Esophagus (tissue), 2 donors: ENCODE results near the gene RAC3. TPM values are rescaled to one million over a fixed set of nuclear protein-coding genes. Genes with fewer than 3 reads are reported as not detected.

Experiments used
- H3K27ac ChIP-seq, 2 donors: one replicate each; pipeline ENCODE4 v1.5.1; 2013; ENCODE audit warnings: low read depth in 2 of 2, mild to moderate bottlenecking in 2 of 2, inconsistent platforms in 1 of 2, low read length in 1 of 2, moderate library complexity in 1 of 2
- H3K27me3 ChIP-seq, 2 donors: one replicate each; pipeline ENCODE4 v1.6.1; 2013; ENCODE audit warnings: low read length in 2 of 2, control low read depth in 1 of 2, mild to moderate bottlenecking in 1 of 2; ENCODE audit not compliant: insufficient read depth in 2 of 2, control insufficient read depth in 1 of 2
- H3K36me3 ChIP-seq, 2 donors: one replicate each; pipeline ENCODE4 v1.6.1; 2013; ENCODE audit warnings: low read length in 1 of 2; ENCODE audit not compliant: control insufficient read depth in 2 of 2, insufficient read depth in 2 of 2
- H3K4me1 ChIP-seq, 2 donors: one replicate each; pipeline ENCODE4 v1.6.1; 2013; ENCODE audit warnings: low read length in 1 of 2; ENCODE audit not compliant: control insufficient read depth in 2 of 2, insufficient read depth in 2 of 2
- H3K4me3 ChIP-seq, 2 donors: one replicate each; pipeline ENCODE4 v1.5.1; 2013; ENCODE audit warnings: low read length in 2 of 2, mild to moderate bottlenecking in 2 of 2, low read depth in 1 of 2, moderate library complexity in 1 of 2
- H3K9me3 ChIP-seq, 2 donors: one replicate each; pipeline ENCODE4 v1.6.1; 2013; ENCODE audit warnings: mild to moderate bottlenecking in 2 of 2, low read depth in 1 of 2, low read length in 1 of 2, moderate library complexity in 1 of 2; ENCODE audit not compliant: control insufficient read depth in 2 of 2, insufficient read depth in 1 of 2
- WGBS, 2 donors: extraction: QIAGEN DNeasy Blood & Tissue Kit; methylation state at CpG; one replicate each; pipeline ENCODE4 v1.1.7; 2013; 5-methylcytosine and 5-hydroxymethylcytosine counted together
- polyA plus RNA-seq, 2 donors: library from polyadenylated mRNA; stranded (reverse); fragments of 200-250 nt; gene quantifications; one replicate each; pipeline ENCODE4 v1.2.3, GENCODE V29; 2013
- donor health status: healthy with polysubstance abuse.
- donor health status: Bipolar disorder and iron deficiency.

Gene RAC3
- polyA plus RNA-seq, 2 donors, result 7.1 to 9.6 TPM

GRCh38 chr17:82065638-82066303 lies 34.3 kb downstream of the RAC3 start, which contains the start of gene DUS1L:
Gene DUS1L (minus strand): TSS chr17:82065804. CDS start chr17:82065059, 745 bp downstream.
- H3K36me3 ChIP-seq, result peaks cover 3 to 28% of the 10 kb centered on the region in 2 donors
- H3K4me3 ChIP-seq, result peak within 1 kb of the TSS; percentile 76 to 86
- peaks cover 3 to 13% of the 10 kb centered on the region in 2 donors for H3K4me1 ChIP-seq
- H3K9me3 ChIP-seq, result no peaks in the 10 kb centered on the region
- H3K27me3 ChIP-seq, result no peaks in the 10 kb centered on the region
- H3K27ac ChIP-seq, result peak within 1 kb of the TSS; percentile 79 to 92
- WGBS, 2 donors, result 10 to 18% methylated on average over 55 to 88 of the region's 88 CpGs

GRCh38 chr17:82070611-82071010 lies 39.1 kb downstream of the RAC3 start:
- Histone ChIP-seq H3K9me3 (no peaks in the 10 kb centered on the region), H3K4me1 (peaks cover 3% of the 10 kb centered on the region in 2 donors), H3K36me3 (no peaks in the 10 kb centered on the region), H3K27ac (no peak overlapping the region), H3K4me3 (no peak overlapping the region), H3K27me3 (no peaks in the 10 kb centered on the region)

GRCh38 chr17:82072827-82073226 lies 41.3 kb downstream of the RAC3 start:
- Histone ChIP-seq H3K27ac (peak overlapping the region in 1 of 2 donors; percentile 19), H3K4me3 (no peak overlapping the region), H3K4me1 (no peaks in the 10 kb centered on the region), H3K27me3 (no peaks in the 10 kb centered on the region), H3K36me3 (no peaks in the 10 kb centered on the region), H3K9me3 (no peaks in the 10 kb centered on the region)
- 76 to 80% methylated on average over 6 of the region's 6 CpGs for WGBS, 2 donors

GRCh38 chr17:82073446-82073845 lies 42.0 kb downstream of the RAC3 start:
- H3K36me3 ChIP-seq, result peaks cover 0 to 1% of the 10 kb centered on the region in 2 donors
- 54 to 66% methylated on average over 9 of the region's 9 CpGs for WGBS, 2 donors
- no peaks in the 10 kb centered on the region for H3K9me3 ChIP-seq
- no peak overlapping the region for H3K27ac ChIP-seq
- no peaks in the 10 kb centered on the region for H3K27me3 ChIP-seq
- H3K4me3 ChIP-seq, result no peak overlapping the region
- H3K4me1 ChIP-seq, result no peaks in the 10 kb centered on the region

GRCh38 chr17:82076018-82076784 lies 44.7 kb downstream of the RAC3 start:
- peak overlapping the region in 1 of 2 donors; percentile 18 for H3K27ac ChIP-seq

GRCh38 chr17:82076785-82077591 lies 45.5 kb downstream of the RAC3 start:
- H3K9me3 ChIP-seq, result no peaks in the 10 kb centered on the region
- no peaks in the 10 kb centered on the region for H3K27me3 ChIP-seq
- H3K36me3 ChIP-seq, result peaks cover 8 to 31% of the 10 kb centered on the region in 2 donors
- WGBS, 2 donors, result 74 to 86% methylated on average over 17 to 21 of the region's 21 CpGs
- no peak overlapping the region for H3K27ac ChIP-seq
- H3K4me3 ChIP-seq, result no peak overlapping the region
- H3K4me1 ChIP-seq, result no peaks in the 10 kb centered on the region

More at GRCh38 chr17:82076018-82076784, 44.7 kb downstream of the RAC3 start:
- Histone ChIP-seq H3K4me1 (no peaks in the 10 kb centered on the region), H3K9me3 (no peaks in the 10 kb centered on the region), H3K4me3 (no peak overlapping the region), H3K27me3 (no peaks in the 10 kb centered on the region), H3K36me3 (peaks cover 7 to 25% of the 10 kb centered on the region in 2 donors)
- WGBS, 2 donors, result 79 to 80% methylated on average over 25 of the region's 25 CpGs

- no peak overlapping the region for H3K4me3 ChIP-seq
- 64 to 66% methylated on average over 27 to 28 of the region's 28 CpGs for WGBS, 2 donors
- no peaks in the 10 kb centered on the region for H3K27me3 ChIP-seq
- H3K27ac ChIP-seq, result no peak overlapping the region
- H3K9me3 ChIP-seq, result no peaks in the 10 kb centered on the region
- no peaks in the 10 kb centered on the region for H3K4me1 ChIP-seq
- H3K36me3 ChIP-seq, result peaks cover 15 to 39% of the 10 kb centered on the region in 2 donors
These were observed 46.3 kb downstream of the RAC3 start for GRCh38 chr17:82077617-82078358.

- H3K27me3 ChIP-seq, result no peaks in the 10 kb centered on the region
- H3K4me3 ChIP-seq, result no peak overlapping the region
- H3K36me3 ChIP-seq, result peaks cover 18 to 46% of the 10 kb centered on the region in 2 donors
- no peak overlapping the region for H3K27ac ChIP-seq
- WGBS, 2 donors, result 91 to 97% methylated on average over 17 to 18 of the region's 18 CpGs
- H3K4me1 ChIP-seq, result no peaks in the 10 kb centered on the region
- no peaks in the 10 kb centered on the region for H3K9me3 ChIP-seq
These were observed 47.0 kb downstream of the RAC3 start for GRCh38 chr17:82078433-82078832.
